HG03575 (cell line): Measurements from ENCODE around the gene KIRREL3.

Source experiments
- ATAC-seq: cut with Tn5 transposase; IDR thresholded peaks from one replicate; pipeline ENCODE4 v1.9.1; 2021; ENCODE audit not compliant: unreplicated experiment, insufficient number of reproducible peaks, low FRiP score; ENCODE audit errors: extremely low read depth

The KIRREL3 gene

DNA sequence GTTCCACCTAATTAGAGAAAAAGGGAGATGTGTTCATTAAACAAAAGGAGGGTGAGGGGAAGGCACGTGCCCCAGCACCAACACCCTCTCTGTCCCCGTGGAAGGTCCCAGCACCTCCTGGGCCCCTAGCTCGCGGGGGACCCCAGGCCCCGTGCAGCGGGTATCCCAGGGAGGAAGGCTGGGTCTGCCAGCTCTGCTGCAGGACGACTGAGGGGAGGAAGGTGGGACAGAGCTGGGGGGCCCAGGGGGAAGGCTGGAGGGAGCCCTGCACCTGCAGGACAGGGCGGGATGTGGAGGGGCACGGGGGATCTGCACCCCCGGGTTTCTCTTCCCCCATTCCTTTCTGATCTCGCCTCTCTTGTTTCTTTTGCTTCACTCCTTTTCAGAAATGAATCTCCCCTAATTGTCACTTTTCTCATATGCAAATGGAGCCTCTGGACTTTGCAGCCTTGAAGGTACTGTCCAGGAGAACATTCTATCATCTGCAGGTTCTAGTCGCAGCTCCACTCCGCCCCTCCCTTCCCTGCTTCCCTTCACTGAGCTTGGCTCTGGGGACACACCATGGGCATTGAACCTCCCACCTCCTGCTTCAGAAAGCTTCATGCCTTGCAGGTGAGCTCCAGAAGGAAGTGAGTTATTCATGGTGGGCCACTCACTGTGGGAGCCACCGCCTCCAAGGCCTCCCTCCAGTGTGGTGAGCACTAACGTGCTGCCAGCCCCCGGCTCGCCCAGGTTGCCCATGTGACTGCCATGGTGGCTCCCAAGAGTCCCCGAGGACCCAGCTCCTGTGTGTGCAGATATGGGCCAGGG is 534.1 kb downstream of the KIRREL3 start:
- ATAC-seq: no peak

GRCh38 chr11:126465573-126466188 is 534.9 kb downstream of the KIRREL3 start:
- ATAC-seq: no peak

DNA sequence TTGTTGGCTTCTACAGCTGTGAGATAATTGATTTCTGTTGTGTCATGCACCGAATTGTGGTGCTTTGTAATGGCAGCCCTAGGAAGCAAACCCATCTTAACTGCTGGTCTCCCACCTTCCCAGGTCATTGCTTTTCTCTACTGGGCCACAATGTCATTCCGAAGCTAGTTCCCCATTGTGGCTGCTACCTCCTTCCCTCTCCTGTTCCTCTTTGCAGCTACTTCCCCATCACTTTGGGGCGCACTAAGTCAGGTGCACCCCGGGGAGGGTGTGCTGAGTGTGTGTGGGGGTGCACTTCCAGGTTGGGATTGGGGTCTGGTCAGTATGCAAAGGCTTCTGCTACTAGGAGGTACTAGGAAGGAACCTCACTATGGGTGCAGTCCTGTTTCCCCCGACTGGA is 535.8 kb downstream of the KIRREL3 start:
- ATAC-seq: no peak

DNA sequence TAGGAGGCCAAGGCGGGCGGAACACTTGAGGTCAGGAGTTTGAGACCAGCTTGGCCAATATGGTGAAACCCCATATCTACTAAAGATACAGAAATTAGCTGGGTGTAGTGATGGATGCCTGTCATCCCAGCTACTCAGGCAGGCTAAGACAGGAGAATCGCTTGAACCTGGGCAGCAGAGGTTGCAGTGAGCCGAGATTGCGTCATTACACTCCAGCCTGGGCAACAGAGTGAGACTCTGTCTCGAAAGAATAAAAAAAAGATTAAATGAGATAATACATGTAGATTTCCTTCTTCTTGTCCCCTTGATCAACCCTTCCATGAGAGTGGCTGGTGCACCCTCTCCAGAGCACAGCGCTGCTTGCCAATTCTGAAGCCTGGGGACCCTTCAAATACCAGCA is 538.1 kb downstream of the KIRREL3 start:
- no peak for ATAC-seq

- no peak for ATAC-seq
Observed at GRCh38 chr11:126461996-126462395, 538.6 kb downstream of the KIRREL3 start.

DNA sequence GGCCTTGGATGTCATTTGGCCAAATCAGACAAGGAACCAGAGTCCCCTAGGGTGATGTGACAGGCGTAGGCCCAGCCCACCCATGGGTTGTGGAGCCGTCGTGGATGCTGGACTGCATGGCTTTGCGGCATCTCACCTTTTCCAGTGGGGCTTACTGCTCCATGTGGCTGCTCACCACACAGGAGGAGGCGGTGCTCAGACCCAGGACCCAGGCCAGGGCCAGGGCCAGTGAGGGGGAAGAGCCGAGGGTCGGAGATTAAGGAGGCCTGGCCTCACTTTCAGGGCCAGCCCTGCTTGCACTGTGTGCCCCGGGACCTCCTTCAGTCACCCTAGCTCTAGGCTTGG is 539.5 kb downstream of the KIRREL3 start:
- no peak for ATAC-seq

DNA sequence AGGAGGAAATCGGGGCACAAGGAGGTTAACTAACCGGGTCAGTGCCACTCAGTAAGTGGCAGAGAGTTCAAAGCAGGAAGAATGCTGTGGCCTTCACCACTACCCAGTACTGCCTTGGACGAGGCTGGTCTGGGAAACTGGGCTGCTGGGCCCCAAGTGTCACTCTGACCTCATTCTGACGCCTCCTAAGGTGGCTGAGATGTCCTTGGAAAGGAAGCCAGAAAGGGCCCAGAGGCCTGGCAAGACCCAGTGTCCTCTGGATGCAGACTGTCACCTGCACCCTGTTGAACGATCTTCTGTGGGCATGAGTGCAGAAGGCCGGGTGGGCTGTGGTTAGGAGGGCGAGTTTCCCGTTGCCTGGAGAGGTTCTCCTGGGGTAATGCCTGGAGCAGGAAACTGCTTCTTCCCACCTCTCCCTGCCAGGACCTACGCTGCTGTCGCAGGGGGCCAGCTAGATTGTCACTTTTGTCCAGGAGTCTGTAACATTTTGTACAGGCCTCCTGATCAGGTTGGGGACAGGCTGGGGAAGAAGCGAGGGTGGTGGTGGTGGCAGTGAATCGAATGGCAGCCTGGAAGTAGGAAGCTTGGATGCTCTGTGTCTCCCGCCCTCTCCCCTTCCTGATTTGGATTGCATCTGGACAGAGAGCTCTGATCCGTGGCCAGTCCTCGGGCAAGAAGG is 540.0 kb downstream of the KIRREL3 start:
- no peak for ATAC-seq

DNA sequence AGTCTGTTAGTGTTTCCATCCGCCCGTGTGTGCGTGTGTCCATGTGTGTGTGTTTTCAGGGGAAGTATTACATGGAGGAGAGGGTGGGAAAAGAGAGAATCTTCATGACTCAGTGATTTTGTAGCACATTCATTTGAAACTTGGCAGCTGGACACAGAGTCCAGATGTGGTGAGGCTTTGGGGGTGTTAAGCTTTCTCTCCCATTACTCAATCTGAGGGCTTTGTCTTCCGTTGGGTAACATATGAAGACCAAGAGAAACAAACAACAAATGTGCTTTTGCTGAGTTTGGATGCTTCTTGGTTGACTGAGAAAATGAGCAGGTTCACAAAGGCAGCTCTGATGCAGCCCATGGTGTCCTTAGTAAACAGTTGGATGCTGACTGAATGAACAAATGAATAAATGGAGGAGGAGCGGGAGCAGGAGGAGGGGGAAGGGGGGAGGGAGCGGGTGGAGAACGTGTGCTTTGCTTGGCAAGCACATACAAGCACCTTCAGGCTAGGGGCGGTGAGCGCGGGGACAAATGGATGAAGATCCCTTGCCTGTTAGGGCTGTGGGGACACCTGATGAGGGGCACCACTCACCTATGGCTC is 540.8 kb downstream of the KIRREL3 start:
- ATAC-seq: no peak

DNA sequence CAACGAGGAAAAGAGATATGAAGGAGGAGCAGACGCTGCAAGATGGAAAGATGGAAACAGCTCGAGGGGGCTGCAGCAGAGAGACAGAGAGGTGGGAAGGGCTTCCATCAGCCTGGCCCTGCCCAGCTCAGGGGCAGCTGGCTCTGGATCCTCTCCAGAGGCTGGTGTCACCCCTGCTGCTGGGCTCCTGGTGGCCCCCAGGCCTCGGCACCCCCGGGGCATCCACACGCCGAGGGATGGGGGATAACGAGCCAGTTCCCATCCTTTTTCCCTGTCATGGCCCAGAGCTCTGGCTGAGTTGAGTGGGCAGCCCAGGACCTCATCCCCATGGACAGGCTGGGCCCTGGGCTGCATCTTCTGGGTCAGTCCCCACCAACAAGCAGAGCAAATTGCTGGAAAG is 542.8 kb downstream of the KIRREL3 start:
- ATAC-seq: no peak

DNA sequence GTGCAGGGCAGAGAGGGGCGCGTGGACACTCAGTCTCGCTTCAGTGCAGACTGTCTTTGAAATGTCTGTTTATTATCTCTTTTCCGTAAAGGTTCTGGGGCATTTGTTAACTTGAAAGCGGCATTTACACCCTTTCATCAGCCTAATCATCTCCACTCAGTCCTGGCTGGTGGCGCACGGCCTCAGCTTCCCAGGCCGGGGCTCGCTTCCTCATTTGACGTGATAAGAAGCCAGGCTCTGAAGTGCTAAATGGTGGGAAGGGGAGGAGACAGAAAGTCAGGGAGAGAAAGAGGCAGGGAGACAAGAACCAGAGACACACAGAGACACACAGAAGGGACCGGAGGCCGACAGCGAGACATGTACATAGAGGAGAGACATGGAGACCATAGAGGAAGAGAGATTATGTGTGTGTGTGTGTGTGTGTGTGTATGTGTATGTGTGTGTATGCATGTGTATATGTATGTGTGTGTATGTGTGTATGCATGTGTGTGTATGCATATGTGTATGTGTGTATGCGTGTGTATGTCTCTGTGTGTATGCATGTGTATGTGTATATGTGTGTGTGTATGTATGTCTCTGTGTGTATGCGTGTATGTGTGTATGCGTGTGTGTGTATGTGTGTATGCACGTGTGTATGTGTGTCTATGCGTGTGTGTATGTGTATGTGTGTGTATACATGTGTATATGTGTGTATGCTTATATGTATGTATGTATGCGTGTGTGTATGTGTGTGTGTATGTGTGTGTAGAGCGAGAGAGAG is 543.6 kb downstream of the KIRREL3 start:
- no peak for ATAC-seq

DNA sequence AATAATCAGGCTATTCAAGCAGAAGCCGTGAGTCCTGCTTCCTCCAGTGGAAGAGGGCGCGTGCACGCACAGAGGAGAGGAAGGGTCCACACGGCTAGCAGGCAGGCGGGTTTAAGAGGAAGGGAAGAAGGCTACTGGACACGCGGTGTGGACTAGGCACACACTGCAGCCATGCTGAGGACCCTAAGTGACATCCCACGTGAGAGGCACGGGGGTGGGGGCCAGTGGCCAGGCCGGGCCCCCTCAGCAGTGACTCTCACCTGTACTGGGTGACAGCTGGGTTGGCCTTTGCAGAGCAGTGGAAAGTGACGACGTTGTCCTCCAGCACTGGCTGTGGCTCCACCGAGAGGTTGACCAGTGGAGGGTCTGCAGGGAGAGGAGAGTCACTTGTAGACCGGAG is 544.5 kb downstream of the KIRREL3 start:
- no peak for ATAC-seq

DNA sequence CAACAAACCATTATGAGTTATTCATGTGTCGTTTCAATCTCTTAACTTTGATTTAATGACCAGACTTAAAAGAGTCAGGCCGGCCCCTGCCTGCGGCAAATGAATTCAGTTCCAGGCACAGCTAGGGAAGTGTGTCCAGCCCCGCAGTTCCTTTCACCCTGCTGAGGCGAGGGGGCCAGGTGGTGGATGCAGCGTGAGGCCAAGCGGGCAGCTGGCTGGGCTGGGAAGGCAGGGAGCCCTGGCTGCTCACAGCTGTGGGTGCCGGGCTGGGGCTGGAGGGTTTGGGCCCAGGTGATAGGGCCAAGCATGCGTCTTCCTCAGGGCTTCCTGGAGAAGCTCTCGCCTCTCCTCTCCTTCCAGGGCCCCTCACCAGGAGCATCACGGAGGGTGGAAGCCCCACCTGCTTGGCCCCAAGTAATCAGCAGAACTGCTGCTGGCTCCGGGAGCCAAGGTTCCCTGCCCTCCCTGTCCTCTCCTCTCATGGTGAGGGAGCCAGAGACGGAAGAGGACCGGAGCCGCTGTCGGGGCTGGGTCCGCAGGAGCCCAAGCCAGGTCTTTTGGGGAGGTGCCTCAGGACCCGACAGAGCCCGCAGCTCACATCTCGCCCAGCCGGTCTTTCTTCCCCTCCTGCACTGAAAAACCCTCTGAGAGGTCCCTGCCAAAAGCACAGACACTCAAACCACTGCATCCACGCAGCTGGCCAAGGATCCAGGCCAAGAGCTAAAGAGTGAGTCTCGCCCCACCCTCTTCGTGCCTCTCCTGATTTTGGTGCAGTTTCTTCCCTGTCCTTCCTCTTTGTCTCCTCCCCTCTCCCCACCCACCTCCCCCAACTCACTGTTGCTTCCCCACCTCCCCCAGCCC is 548.1 kb downstream of the KIRREL3 start:
- ATAC-seq: no peak

GRCh38 chr11:126451211-126451802 is 549.3 kb downstream of the KIRREL3 start:
- no peak for ATAC-seq

DNA sequence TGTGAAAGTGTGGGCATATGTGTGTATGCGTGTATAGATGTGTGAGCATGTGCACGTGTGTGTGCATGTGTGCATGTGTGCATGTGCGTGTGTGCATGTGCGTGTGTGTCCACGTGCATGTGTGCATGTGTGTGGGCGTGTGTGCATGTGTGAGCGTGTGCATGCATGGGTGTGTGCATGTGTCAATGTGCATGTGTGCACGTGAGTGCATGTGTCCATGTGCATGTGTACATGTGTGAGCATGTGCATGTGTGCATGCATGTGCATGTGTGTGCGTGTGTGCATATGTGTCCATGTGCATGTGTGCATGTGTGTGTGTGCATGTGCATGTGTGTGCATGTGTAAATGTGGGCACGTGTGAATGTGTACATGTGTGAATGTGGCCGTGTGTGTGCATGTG is 549.8 kb downstream of the KIRREL3 start:
- ATAC-seq: no peak

- ATAC-seq: no peak
Observed at GRCh38 chr11:126450198-126450597, 550.4 kb downstream of the KIRREL3 start.

GRCh38 chr11:126446581-126446980 is 554.0 kb downstream of the KIRREL3 start:
- ATAC-seq: no peak

DNA sequence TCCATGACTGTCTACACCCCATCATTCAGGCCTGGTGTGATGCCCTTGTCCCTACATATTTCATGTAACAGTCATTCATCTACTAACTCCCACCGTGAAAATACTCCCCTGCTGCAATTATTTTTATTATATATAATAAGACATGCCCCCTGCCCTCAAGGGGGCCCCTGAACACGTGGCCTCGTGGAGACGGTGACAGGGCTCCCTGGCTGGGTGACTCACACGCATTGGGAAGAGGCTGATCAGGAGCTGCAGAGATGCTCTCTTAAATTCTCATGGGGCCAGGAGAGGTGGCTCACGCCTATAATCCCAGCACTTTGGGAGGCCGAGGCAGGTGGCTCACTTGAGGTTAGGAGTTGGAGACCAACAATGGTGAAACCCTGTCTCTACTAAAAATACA is 556.5 kb downstream of the KIRREL3 start:
- ATAC-seq: no peak

GRCh38 chr11:126443120-126443519 is 557.5 kb downstream of the KIRREL3 start:
- no peak for ATAC-seq
